Mucosa of descending colon (tissue), 3 donors: Measurements from ENCODE around the gene MARK2. TPM values are rescaled to one million over a fixed set of nuclear protein-coding genes. Genes with fewer than 3 reads are reported as not detected.

Experiments used
- ATAC-seq: fragments of 200-7000 bp; cut with Tn5 transposase; one replicate; pipeline ENCODE4 v1.9.1; 2020; ENCODE audit warnings: mild to moderate bottlenecking, moderate library complexity
- DNase-seq, 3 donors: peaks; one replicate each; pipeline ENCODE4 v3.0.0-alpha.2; 2020
- H3K36me3 ChIP-seq: fragments of 200-600 bp; one replicate; pipeline ENCODE4 v1.8.0; 2021; ENCODE audit warnings: low read depth, mild to moderate bottlenecking
- H3K4me1 ChIP-seq: fragments of 200-600 bp; one replicate; pipeline ENCODE4 v1.8.0; 2021; ENCODE audit warnings: low read depth, mild to moderate bottlenecking
- H3K4me3 ChIP-seq: fragments of 200-600 bp; one replicate; pipeline ENCODE4 v1.8.0; 2021; ENCODE audit warnings: mild to moderate bottlenecking
- H3K9me3 ChIP-seq: fragments of 200-600 bp; one replicate; pipeline ENCODE4 v1.8.0; 2021; ENCODE audit warnings: mild to moderate bottlenecking
- intact Hi-C, 2 donors: fragments of 100-400 bp; cut with DNase I in 1 of 2; cut with micrococcal nuclease in 1 of 2; formaldehyde crosslinking; loops; one replicate each; pipeline versions ENCODE4 v1.11.0 to v1.11.1; 2022; cut with DNase I, micrococcal nuclease
- total RNA-seq, 3 donors: library from RNA; stranded (reverse); fragmentation: NEBNext Ultra II Directional in 2 of 3; extraction: Animal tissue kit (Norgen Biotek cat#: 25700) in 2 of 3; gene quantifications; one replicate each; pipeline versions ENCODE4 v1.2.1 to v1.2.4, GENCODE V29; 2021 to 2023
- TF ChIP-seq, protein P1 (sequence below): fragments of 200-600 bp; IDR thresholded peaks from one replicate; pipeline ENCODE4 v1.8.0; 2022; ENCODE audit warnings: antibody characterized with exemption, mild to moderate bottlenecking
- donor health status: DM: no; HTN: no; CAD: no; lungs with moderate emphysema.
- donor health status: DM: no; HTN: no; CAD: no.
- donor health status: DM: no; HTN: yes; CAD: no.

MARK2 gene
- total RNA-seq, 3 donors from 2014 or later = 71.9 to 111 (median 94.5) TPM

DNA sequence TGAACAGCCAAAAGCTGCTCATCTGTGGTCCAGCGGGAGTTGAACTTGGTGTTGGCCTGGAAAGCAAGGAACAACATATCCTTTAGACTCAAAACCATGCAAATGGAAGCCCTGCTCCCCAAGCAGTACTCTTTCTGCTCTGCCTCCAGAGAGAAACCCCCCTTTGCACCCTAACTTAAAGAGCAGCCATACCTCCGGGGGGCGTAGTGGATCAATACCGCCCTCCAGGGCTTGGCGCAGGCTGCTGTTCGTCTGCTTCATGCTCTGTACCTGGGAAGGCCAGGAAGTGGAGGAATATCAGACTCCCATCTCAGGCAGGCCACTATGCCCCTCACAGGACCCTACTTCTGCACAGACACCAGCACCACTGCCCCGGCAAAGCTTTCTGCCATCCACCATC, 73.8 kb downstream of the MARK2 start:
- no peak for DNase-seq
- H3K9me3 ChIP-seq = no peaks in the 10 kb centered on the region
- intact Hi-C loops = no loop called here
- H3K36me3 ChIP-seq = peaks cover 4% of the 10 kb centered on the region
- H3K4me3 ChIP-seq = no peak overlapping the region
- peaks cover 17% of the 10 kb centered on the region for H3K4me1 ChIP-seq
- TF ChIP-seq, protein P1, sequence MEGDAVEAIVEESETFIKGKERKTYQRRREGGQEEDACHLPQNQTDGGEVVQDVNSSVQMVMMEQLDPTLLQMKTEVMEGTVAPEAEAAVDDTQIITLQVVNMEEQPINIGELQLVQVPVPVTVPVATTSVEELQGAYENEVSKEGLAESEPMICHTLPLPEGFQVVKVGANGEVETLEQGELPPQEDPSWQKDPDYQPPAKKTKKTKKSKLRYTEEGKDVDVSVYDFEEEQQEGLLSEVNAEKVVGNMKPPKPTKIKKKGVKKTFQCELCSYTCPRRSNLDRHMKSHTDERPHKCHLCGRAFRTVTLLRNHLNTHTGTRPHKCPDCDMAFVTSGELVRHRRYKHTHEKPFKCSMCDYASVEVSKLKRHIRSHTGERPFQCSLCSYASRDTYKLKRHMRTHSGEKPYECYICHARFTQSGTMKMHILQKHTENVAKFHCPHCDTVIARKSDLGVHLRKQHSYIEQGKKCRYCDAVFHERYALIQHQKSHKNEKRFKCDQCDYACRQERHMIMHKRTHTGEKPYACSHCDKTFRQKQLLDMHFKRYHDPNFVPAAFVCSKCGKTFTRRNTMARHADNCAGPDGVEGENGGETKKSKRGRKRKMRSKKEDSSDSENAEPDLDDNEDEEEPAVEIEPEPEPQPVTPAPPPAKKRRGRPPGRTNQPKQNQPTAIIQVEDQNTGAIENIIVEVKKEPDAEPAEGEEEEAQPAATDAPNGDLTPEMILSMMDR = no peak
- no peak for ATAC-seq

DNA sequence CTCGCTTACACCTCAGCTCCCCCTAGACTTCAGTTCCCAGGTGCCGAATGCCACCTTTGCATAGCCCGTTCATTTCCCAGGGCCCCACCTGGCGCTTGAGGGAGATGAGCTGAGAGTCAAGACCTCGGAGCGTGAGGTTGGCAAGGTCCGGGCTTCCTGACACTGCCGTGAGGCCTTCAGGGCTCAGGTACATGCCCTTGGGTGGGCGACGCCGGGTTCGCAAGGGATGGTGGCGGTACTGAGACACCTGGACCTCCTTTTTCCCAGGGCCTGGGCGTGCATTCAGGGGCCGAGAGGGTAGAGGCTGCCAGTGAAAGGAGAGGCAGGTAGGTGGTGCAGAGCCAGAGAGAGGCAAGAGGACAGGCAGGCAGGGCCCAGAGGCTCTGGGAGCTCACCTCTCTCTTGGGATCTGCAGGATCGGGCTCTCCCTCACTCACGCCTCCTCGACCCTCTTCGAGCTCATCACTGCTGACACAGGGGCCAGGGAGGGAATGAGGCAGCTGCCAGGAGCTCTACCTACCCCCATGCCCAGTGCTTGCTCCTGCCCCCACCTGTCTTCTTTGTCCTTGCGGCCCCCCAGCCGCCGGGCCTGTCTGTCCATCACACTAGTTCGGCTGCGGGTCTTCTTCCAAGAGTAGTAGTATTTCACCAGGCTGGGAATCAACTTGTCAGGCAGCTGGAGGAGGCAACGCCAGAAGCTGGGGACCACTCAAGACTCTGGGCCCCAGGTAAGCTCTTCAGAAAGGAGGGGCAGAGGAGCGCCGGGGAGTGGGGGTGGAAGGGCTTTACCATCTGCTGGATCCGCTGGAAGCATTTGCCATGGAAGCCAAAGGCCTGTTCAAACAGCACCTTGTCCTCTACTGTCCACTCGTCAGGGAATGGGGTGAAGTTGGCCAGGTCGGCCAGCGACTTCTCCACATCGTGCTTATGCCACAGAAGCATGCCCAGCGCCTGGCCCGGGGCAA, 75.2 kb downstream of the MARK2 start:
- TF ChIP-seq, protein P1 = no peak
- intact Hi-C loops = no loop called here
- no peak for ATAC-seq
- Histone ChIP-seq H3K4me3 (no peak overlapping the region), H3K4me1 (peaks cover 31% of the 10 kb centered on the region), H3K36me3 (no peaks in the 10 kb centered on the region), H3K9me3 (no peaks in the 10 kb centered on the region)
- DNase-seq = no peak

DNA sequence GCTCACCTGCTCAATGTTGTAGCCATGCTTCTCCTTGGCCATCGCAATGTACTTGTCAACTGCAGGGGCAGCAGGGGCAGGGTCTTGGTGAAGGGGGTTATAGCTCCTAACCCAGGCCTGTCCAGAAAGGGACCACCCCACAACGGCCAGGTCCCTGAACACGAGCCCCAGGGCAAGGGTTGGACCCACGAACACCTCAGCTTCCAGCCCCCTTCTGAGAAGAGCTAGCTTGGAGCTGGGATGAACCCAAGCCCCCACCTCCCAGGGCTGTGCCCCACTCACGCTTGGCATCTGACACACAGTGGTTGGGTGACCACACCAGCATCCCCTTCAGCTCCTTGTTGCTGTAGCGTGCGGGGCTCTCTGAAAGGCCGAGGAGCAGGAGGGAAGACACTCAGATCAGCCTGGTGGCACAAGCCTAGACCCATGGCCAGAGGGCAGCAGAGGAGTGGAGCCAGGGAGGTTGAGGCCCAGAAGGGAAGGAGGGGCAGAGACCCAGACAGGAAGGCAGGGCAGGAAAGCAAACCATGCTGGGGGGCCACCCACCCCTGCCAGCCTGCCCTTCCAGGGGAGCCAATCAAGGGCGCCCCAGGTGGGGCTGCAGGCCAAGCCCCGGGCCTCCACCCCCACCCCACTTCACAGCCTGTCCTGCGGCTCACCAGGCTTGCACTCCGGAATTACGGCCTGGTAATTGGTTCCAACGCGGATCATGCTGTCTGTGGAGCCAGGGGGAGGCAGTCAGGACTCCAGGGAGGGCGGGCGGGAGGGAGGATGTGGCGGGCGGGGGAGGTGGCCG, 76.2 kb downstream of the MARK2 start:
- no peak for ATAC-seq
- intact Hi-C loops = no loop called here
- no peak for DNase-seq
- Histone ChIP-seq H3K9me3 (no peaks in the 10 kb centered on the region), H3K4me1 (peaks cover 39% of the 10 kb centered on the region), H3K4me3 (no peak overlapping the region), H3K36me3 (no peaks in the 10 kb centered on the region)
- TF ChIP-seq, protein P1 = no peak

DNA sequence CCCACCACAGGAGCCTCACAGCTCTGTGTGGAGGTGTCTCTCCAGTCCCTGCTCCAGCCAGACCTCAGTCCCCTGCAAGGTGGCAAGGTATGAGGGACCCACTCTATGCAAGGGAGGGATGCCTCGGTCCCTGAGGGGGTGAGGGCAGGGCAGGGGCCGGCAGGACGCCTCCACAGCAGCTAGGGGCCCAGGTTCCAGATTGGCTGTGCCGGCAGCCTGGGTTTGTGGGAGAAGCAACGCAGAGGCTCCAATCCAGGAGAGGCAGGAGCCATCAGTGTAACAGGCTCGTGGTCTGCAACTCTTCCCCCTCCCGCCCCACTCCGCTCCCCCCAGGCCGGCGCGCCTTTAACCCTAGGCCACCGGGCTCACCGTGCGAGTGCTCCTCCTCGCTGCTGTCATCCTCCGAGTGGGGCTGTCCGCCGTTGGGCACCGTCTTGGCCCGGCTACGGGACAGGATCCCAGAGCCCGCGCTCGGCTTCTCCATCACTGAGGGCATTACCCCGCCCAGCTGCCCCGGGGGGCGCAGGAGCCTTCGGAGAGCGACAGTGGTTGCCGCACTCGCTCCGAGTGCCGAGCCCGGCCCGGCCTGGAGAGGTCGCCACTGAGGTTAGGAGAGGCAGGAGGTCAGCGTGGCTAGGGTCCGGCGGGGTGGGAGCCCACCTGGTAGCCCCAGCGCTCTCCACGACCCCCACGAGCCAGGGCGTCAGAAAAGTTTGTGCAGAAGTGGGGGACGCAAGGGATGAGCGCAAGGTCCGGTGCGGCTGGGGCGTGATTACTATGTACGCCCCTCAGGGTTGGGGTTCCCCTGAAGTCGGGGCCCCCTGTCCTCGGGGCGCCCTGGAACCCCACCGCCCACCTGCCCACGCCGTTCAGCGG, 77.3 kb downstream of the MARK2 start:
- DNase-seq = peak; percentile 69 to 81 (median 74)
- Histone ChIP-seq H3K36me3 (no peaks in the 10 kb centered on the region), H3K9me3 (no peaks in the 10 kb centered on the region), H3K4me1 (peaks cover 39% of the 10 kb centered on the region), H3K4me3 (peak overlapping the region; percentile 3)
- intact Hi-C loops = no loop called here
- TF ChIP-seq, protein P1 = peak; percentile 62
- no peak for ATAC-seq
